ENCODE results near the gene RNF114.
A peak's percentile ranks its signal among the peaks of the same experiment; 100 is the strongest.

Gene RNF114

GRCh38 chr20:49901588-49901987 is 34.6 kb upstream of the RNF114 start:
- no peak for DNase-seq (ENCODE audit: insufficient read length, low spot score)
- FAIRE-seq, result peak; percentile 55

GRCh38 chr20:49904440-49905214 is 31.6 kb upstream of the RNF114 start:
- DNase-seq (ENCODE audit: insufficient read length, low spot score) (no peak), FAIRE-seq (no peak)

- FAIRE-seq (peak; percentile 54), DNase-seq (ENCODE audit: insufficient read length, low spot score) (no peak)
Observed at GRCh38 chr20:49905415-49906091, 30.6 kb upstream of the RNF114 start.

GRCh38 chr20:49906101-49906604 is 30.0 kb upstream of the RNF114 start:
- FAIRE-seq (no peak), DNase-seq (ENCODE audit: insufficient read length, low spot score) (no peak)

- DNase-seq (ENCODE audit: insufficient read length, low spot score), result no peak
- no peak for FAIRE-seq
Observed at GRCh38 chr20:49906615-49907154, 29.5 kb upstream of the RNF114 start.

- no peak for DNase-seq (ENCODE audit: insufficient read length, low spot score)
- FAIRE-seq, result no peak
Observed at GRCh38 chr20:49907405-49908257, 28.6 kb upstream of the RNF114 start.

GRCh38 chr20:49908258-49908565 is 28.0 kb upstream of the RNF114 start:
- FAIRE-seq (no peak), DNase-seq (ENCODE audit: insufficient read length, low spot score) (no peak)

GRCh38 chr20:49909499-49910339 is 26.5 kb upstream of the RNF114 start:
- peak; percentile 73 for FAIRE-seq

GRCh38 chr20:49910340-49910706 is 25.9 kb upstream of the RNF114 start:
- DNase-seq (ENCODE audit: insufficient read length, low spot score) (no peak), FAIRE-seq (no peak)

More at GRCh38 chr20:49909499-49910339, 26.5 kb upstream of the RNF114 start:
- DNase-seq (ENCODE audit: insufficient read length, low spot score), result no peak

- DNase-seq (ENCODE audit: insufficient read length, low spot score) (no peak), FAIRE-seq (no peak)
Observed at GRCh38 chr20:49913399-49914047, 22.7 kb upstream of the RNF114 start.

- FAIRE-seq, result no peak
- no peak for DNase-seq (ENCODE audit: insufficient read length, low spot score)
Observed at GRCh38 chr20:49914310-49915117, 21.7 kb upstream of the RNF114 start.

- no peak for DNase-seq (ENCODE audit: insufficient read length, low spot score)
Observed at GRCh38 chr20:49915118-49915379, 21.1 kb upstream of the RNF114 start.

GRCh38 chr20:49915380-49916145 is 20.6 kb upstream of the RNF114 start, which contains the start of gene SPATA2:
TSS of gene SPATA2 (minus strand) at chr20:49915529. CDS start at chr20:49908490, 7,039 bp downstream.
- peak; percentile 100 for DNase-seq (ENCODE audit: insufficient read length, low spot score)
- FAIRE-seq, result peak; percentile 99

More at GRCh38 chr20:49915118-49915379, 21.1 kb upstream of the RNF114 start:
- no peak for FAIRE-seq

GRCh38 chr20:49916146-49917002 is 19.8 kb upstream of the RNF114 start:
- DNase-seq (ENCODE audit: insufficient read length, low spot score) (no peak), FAIRE-seq (peak; percentile 31)

- FAIRE-seq (no peak), DNase-seq (ENCODE audit: insufficient read length, low spot score) (no peak)
Observed at GRCh38 chr20:49918446-49918845, 17.8 kb upstream of the RNF114 start.

- DNase-seq (ENCODE audit: insufficient read length, low spot score) (no peak), FAIRE-seq (no peak)
Observed at GRCh38 chr20:49919009-49919408, 17.2 kb upstream of the RNF114 start.

- FAIRE-seq, result no peak
- DNase-seq (ENCODE audit: insufficient read length, low spot score), result no peak
Observed at GRCh38 chr20:49919461-49919860, 16.7 kb upstream of the RNF114 start.
